DND-41 (cell line): ENCODE measurements around the gene FYB1.

ENCODE experiments used
- ATAC-seq: fragments of 200-7000 bp; cut with Tn5 transposase; 3 replicates; pipeline ENCODE4 v1.9.1; 2021; ENCODE audit warnings: low read depth; ENCODE audit not compliant: insufficient read depth
- DNase-seq: peaks from one replicate; pipeline ENCODE4 v3.0.0-alpha.2; 2020
- H2AFZ ChIP-seq: 2 replicates; pipeline ENCODE4 v1.6.0; 2012; ENCODE audit warnings: low read depth, low read length
- H3K27ac ChIP-seq: 2 replicates; pipeline ENCODE4 v1.5.1; 2012; ENCODE audit warnings: low read length, inconsistent platforms
- H3K27me3 ChIP-seq: fragments of 200-600 bp; sonication (generic); 2 replicates; pipeline ENCODE4 v1.6.0; 2012; ENCODE audit warnings: low read length, mild to moderate bottlenecking, inconsistent platforms; ENCODE audit not compliant: insufficient read depth, poor library complexity
- H3K36me3 ChIP-seq: 2 replicates; pipeline ENCODE4 v1.5.1; 2012; ENCODE audit warnings: low read length, inconsistent platforms; ENCODE audit not compliant: insufficient read depth
- H3K4me1 ChIP-seq: 2 replicates; pipeline ENCODE4 v1.5.1; 2012; ENCODE audit warnings: mild to moderate bottlenecking, low read length; ENCODE audit not compliant: insufficient read depth
- H3K4me2 ChIP-seq: 2 replicates; pipeline ENCODE4 v1.6.0; 2012; ENCODE audit warnings: mild to moderate bottlenecking, moderate library complexity, low read length, inconsistent platforms; ENCODE audit not compliant: insufficient read depth
- H3K4me3 ChIP-seq, 2 experiments: fragments of 200-600 bp in 1 of 2; shearing (Covaris generic) in 1 of 2; 2 replicates each; pipeline ENCODE4 v1.5.1; 2012 to 2016; ENCODE audit warnings: inconsistent platforms in 2 of 2, low read length in 2 of 2, mild to moderate bottlenecking in 2 of 2, low read depth in 1 of 2, moderate library complexity in 1 of 2
- H3K79me2 ChIP-seq: 2 replicates; pipeline ENCODE4 v1.6.0; 2012; ENCODE audit warnings: low read length, inconsistent platforms; ENCODE audit not compliant: insufficient read depth
- H3K9ac ChIP-seq: 2 replicates; pipeline ENCODE4 v1.6.0; 2012; ENCODE audit warnings: low read depth, mild to moderate bottlenecking, inconsistent platforms, low read length, moderate library complexity
- H3K9me3 ChIP-seq: 2 replicates; pipeline ENCODE4 v1.5.1; 2012; ENCODE audit warnings: low read length, moderate library complexity, mild to moderate bottlenecking, inconsistent platforms; ENCODE audit not compliant: insufficient read depth, severe bottlenecking
- H4K20me1 ChIP-seq: 2 replicates; pipeline ENCODE4 v1.6.0; 2012; ENCODE audit warnings: low read length; ENCODE audit not compliant: insufficient read depth
- CTCF ChIP-seq: IDR thresholded peaks from 2 replicates; pipeline ENCODE4 v1.5.1; 2012; ENCODE audit warnings: borderline replicate concordance, low read length, moderate library complexity, mild to moderate bottlenecking; ENCODE audit not compliant: poor library complexity, severe bottlenecking; ENCODE audit errors: extremely low read depth
- EZH2 ChIP-seq: IDR thresholded peaks from 3 replicates; pipeline ENCODE4 v1.6.1; 2012; ENCODE audit warnings: borderline replicate concordance, low read depth, mild to moderate bottlenecking, moderate library complexity, low read length, inconsistent platforms; ENCODE audit not compliant: severe bottlenecking

Gene FYB1

GRCh38 chr5:39215857-39216256 lies 3.5 kb downstream of the FYB1 start:
- Histone ChIP-seq H3K79me2 (no peaks in the 10 kb centered on the region), H2AFZ (no peak overlapping the region), H3K4me3 (no peak overlapping the region), H3K27me3 (no peaks in the 10 kb centered on the region), H3K9ac (no peak overlapping the region), H3K27ac (peak overlapping the region; percentile 36), H3K36me3 (no peaks in the 10 kb centered on the region), H3K9me3 (no peaks in the 10 kb centered on the region), H4K20me1 (no peaks in the 10 kb centered on the region), H3K4me2 (no peak overlapping the region), H3K4me1 (peaks cover 62% of the 10 kb centered on the region)
- TF ChIP-seq EZH2 (no peak), CTCF (peak; percentile 24)
- ATAC-seq (no peak), DNase-seq (no peak)

- DNase-seq (peak; percentile 32), ATAC-seq (no peak)
- TF ChIP-seq CTCF (no peak), EZH2 (no peak)
- no peak overlapping the region for H3K9ac ChIP-seq
- H3K9me3 ChIP-seq, result no peaks in the 10 kb centered on the region
- no peak overlapping the region for H2AFZ ChIP-seq
- H3K27me3 ChIP-seq, result no peaks in the 10 kb centered on the region
- H3K36me3 ChIP-seq, result no peaks in the 10 kb centered on the region
- no peaks in the 10 kb centered on the region for H3K79me2 ChIP-seq
- peak overlapping the region; percentile 36 for H3K27ac ChIP-seq
- no peaks in the 10 kb centered on the region for H4K20me1 ChIP-seq
- H3K4me1 ChIP-seq, result peaks cover 70% of the 10 kb centered on the region
- H3K4me2 ChIP-seq, result no peak overlapping the region
- H3K4me3 ChIP-seq, result no peak overlapping the region
These were observed 4.3 kb downstream of the FYB1 start for GRCh38 chr5:39214912-39215709.

- TF ChIP-seq CTCF (no peak), EZH2 (no peak)
- ATAC-seq (no peak), DNase-seq (no peak)
- Histone ChIP-seq H4K20me1 (no peaks in the 10 kb centered on the region), H3K79me2 (no peaks in the 10 kb centered on the region), H3K4me1 (peaks cover 83% of the 10 kb centered on the region), H2AFZ (no peak overlapping the region), H3K36me3 (no peaks in the 10 kb centered on the region), H3K27me3 (no peaks in the 10 kb centered on the region), H3K9ac (no peak overlapping the region), H3K9me3 (no peaks in the 10 kb centered on the region), H3K27ac (peak overlapping the region; percentile 64), H3K4me2 (no peak overlapping the region), H3K4me3 (no peak overlapping the region)
These were observed 5.7 kb downstream of the FYB1 start for GRCh38 chr5:39213447-39214207.
